Fibroblast of villous mesenchyme (primary cell): ENCODE measurements around the gene ZNF579. TPM values are rescaled to one million over a fixed set of nuclear protein-coding genes. Genes with fewer than 3 reads are reported as not detected.
"Not testable (repeated sequence)": the region's sequence is repeated elsewhere in the genome, so short reads cannot be mapped to it uniquely, and the experiment has no call there.

Experiments
- DNase-seq: peaks from one replicate; pipeline ENCODE4 v3.0.0-alpha.2; 2010; ENCODE audit warnings: low read depth
- H3K4me3 ChIP-seq: 2 replicates; pipeline ENCODE4 v1.5.1; 2011; ENCODE audit warnings: low read depth, mild to moderate bottlenecking, low read length
- total RNA-seq: library from RNA; depleted of rRNA; stranded (reverse); fragments of >200 nt; gene quantifications from 2 replicates; pipeline ENCODE4 v1.2.3, GENCODE V29; 2012
- TF ChIP-seq, protein P1 (sequence below): IDR thresholded peaks from 2 replicates; pipeline ENCODE4 v1.5.1; 2012; ENCODE audit warnings: low read depth, mild to moderate bottlenecking, low read length; ENCODE audit not compliant: insufficient read depth

ZNF579 gene
- total RNA-seq, 1 donor = 5.6 TPM

GRCh38 chr19:55581145-55581822, 636 bp upstream of the ZNF579 start:
- peak overlapping the region; percentile 88 for H3K4me3 ChIP-seq
- no peak for DNase-seq
- TF ChIP-seq, protein P1, sequence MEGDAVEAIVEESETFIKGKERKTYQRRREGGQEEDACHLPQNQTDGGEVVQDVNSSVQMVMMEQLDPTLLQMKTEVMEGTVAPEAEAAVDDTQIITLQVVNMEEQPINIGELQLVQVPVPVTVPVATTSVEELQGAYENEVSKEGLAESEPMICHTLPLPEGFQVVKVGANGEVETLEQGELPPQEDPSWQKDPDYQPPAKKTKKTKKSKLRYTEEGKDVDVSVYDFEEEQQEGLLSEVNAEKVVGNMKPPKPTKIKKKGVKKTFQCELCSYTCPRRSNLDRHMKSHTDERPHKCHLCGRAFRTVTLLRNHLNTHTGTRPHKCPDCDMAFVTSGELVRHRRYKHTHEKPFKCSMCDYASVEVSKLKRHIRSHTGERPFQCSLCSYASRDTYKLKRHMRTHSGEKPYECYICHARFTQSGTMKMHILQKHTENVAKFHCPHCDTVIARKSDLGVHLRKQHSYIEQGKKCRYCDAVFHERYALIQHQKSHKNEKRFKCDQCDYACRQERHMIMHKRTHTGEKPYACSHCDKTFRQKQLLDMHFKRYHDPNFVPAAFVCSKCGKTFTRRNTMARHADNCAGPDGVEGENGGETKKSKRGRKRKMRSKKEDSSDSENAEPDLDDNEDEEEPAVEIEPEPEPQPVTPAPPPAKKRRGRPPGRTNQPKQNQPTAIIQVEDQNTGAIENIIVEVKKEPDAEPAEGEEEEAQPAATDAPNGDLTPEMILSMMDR = no peak

DNA sequence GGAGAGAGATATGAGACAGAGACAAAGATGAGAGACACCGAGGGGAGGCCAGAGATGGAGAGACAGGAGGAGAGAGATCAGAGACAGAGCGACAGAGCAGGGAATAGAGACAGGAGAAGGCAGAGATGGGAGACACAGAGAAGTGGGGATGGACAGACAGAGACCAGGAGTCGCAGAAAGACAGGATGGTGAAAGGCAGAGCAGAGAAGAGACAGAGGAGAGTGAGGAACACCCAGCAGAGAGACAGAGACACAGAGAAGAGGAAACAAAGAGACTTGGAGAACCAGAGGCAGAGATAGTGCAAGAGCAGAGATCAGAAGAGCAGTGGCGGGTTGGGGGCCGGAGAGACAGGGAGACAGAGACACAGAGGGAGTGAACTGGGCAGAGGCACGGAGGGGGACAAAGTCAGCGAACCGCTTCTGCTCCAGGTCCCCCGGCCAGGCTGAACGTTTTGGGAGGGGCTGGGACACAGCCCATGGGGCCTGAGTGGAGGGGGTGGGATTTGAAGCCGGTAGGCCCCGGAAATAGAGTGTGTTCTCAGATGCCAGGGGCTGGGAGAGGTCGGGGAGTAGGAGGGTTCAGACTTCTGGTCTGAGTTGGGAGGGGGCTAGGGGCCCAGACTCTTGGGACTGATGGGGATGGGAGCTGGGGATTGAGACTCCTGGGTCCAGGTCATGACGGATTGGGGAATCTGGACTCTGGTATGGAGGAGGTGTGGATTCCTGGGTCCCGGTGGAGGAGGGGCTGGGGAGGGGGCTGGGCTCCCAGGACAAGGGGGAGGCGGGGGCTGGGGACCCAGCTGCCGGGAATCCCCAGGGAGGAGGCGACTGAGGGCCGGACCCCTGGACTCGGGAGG, 654 bp downstream of the ZNF579 start:
- DNase-seq = peak; percentile 43
- TF ChIP-seq, protein P1 = no peak
- H3K4me3 ChIP-seq = peak overlapping the region; percentile 88

GRCh38 chr19:55578761-55579747, 1.6 kb downstream of the ZNF579 start:
- peak overlapping the region; percentile 88 for H3K4me3 ChIP-seq
- no peak for DNase-seq
- TF ChIP-seq, protein P1 = no peak

- DNase-seq = no peak
- TF ChIP-seq, protein P1 = no peak
Measured at GRCh38 chr19:55578031-55578760, 2.5 kb downstream of the ZNF579 start.

GRCh38 chr19:55576746-55577145, 3.9 kb downstream of the ZNF579 start:
- TF ChIP-seq, protein P1 = no peak
- DNase-seq = no peak
- H3K4me3 ChIP-seq = no peak overlapping the region

More at GRCh38 chr19:55578031-55578760, 2.5 kb downstream of the ZNF579 start:
- H3K4me3 ChIP-seq = no peak overlapping the region

DNA sequence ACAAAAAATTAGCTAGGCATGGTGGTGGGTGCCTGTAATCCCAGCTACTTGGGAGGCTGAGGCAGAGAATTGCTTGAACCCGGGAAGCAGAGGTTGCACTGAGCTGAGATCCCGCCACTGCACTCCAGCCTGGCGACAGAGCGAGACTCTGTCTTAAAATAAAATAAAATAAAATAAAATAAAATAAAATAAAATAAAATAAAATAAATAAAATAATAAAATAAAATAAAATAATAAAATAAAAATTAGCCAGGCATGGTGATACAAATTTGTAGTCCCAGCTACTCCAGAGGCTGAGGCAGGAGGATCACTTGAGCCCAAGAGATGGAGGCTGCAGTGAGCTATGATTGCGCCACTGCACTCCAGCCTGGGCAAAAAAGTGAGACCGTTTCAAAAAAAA, 6.7 kb downstream of the ZNF579 start:
- not testable (repeated sequence) for DNase-seq, H3K4me3 ChIP-seq

DNA sequence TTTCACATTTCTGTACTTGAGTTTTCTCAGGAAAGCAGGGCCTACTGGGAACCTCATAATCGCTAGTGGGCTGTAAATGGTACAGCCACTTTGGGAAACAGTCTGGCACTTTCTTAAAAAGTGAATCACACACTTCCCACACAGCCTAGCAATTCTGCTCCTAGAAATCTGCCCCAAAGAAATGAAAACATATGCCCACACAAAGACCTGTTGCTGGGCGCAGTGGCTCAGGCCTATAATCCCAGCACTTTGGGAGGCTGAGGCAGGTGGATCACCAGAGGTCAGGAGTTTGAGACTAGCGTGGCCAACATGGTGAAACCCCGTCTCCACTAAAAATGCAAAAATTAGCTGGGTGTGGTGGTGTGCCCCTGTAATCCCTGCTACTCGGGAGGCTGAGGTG, 11.2 kb downstream of the ZNF579 start:
- DNase-seq, H3K4me3 ChIP-seq: not testable (repeated sequence)
